Stomach (tissue), 9 donors: ENCODE data around the gene AMTN. TPM values are rescaled to one million over a fixed set of nuclear protein-coding genes. Genes with fewer than 3 reads are reported as not detected.

Source experiments
- DNase-seq, 2 donors: peaks; one replicate each; pipeline versions ENCODE4 v3.0.0 to v3.0.0-alpha.2; 2013 to 2019
- H3K27ac ChIP-seq, 5 donors: fragments of 200-600 bp in 4 of 5; sonication (generic) in 4 of 5; one replicate each; pipeline ENCODE4 v1.5.1; 2013 to 2019; ENCODE audit warnings: mild to moderate bottlenecking in 1 of 5, moderate library complexity in 1 of 5
- H3K27me3 ChIP-seq, 3 donors: fragments of 200-600 bp; sonication (generic); one replicate each; pipeline ENCODE4 v1.5.1; 2017 to 2019; ENCODE audit warnings: mixed run types in 1 of 3
- H3K36me3 ChIP-seq, 4 donors: fragments of 200-600 bp; sonication (generic); 1 replicate in 3 of 4; 2 replicates in 1 of 4; pipeline ENCODE4 v1.5.1; 2016 to 2019
- H3K4me1 ChIP-seq, 4 donors: fragments of 200-600 bp; sonication (generic); one replicate each; pipeline ENCODE4 v1.5.1; 2016 to 2019
- H3K4me3 ChIP-seq, 4 donors: fragments of 200-600 bp; sonication (generic) in 3 of 4; one replicate each; pipeline ENCODE4 v1.5.1; 2016 to 2019; ENCODE audit warnings: mild to moderate bottlenecking in 1 of 4
- H3K9me3 ChIP-seq, 4 donors: fragments of 200-600 bp; sonication (generic); one replicate each; pipeline ENCODE4 v1.5.1; 2016 to 2019
- EP300 ChIP-seq: sonication (generic); formaldehyde crosslinking; IDR thresholded peaks from one replicate; pipeline ENCODE4 v1.6.1; 2017; ENCODE audit warnings: antibody characterized with exemption
- POLR2A ChIP-seq, 4 donors: fragments of 450-650 bp; IDR thresholded peaks; one replicate each; pipeline ENCODE4 v1.6.1; 2016; ENCODE audit warnings: antibody characterized with exemption in 4 of 4, control low read depth in 2 of 4, mild to moderate bottlenecking in 1 of 4, moderate library complexity in 1 of 4
- POLR2AphosphoS5 ChIP-seq, 3 donors: sonication (generic); formaldehyde crosslinking; IDR thresholded peaks; one replicate each; pipeline ENCODE4 v1.6.1; 2016; ENCODE audit warnings: antibody characterized with exemption in 3 of 3
- WGBS, 5 donors: extraction: QIAGEN DNeasy Blood & Tissue Kit in 3 of 5; methylation state at CpG; one replicate each; pipeline versions ENCODE4 v1.1.5 to v1.1.7; 2013 to 2018; 5-methylcytosine and 5-hydroxymethylcytosine counted together
- intact Hi-C: fragments of 100-400 bp; cut with DNase I; formaldehyde crosslinking; loops from one replicate; pipeline ENCODE4 v1.15.1; 2023; ENCODE audit warnings: low total_unique reads
- polyA plus RNA-seq, 3 donors: library from polyadenylated mRNA; stranded (reverse); fragments of 200-250 nt; gene quantifications; one replicate each; pipeline ENCODE4 v1.2.3, GENCODE V29; 2013
- total RNA-seq, 5 donors: library from RNA; depleted of rRNA; stranded (reverse); fragments of >200 nt; gene quantifications; one replicate each; pipeline versions ENCODE4 v1.1.0 to v1.2.3, GENCODE V29; 2014 to 2016
- TF ChIP-seq, protein P1 (sequence below), 7 experiments: fragments of 450-650 bp in 4 of 7; fragments of 200-600 bp in 3 of 7; sonication (generic) in 3 of 7; IDR thresholded peaks; one replicate each; pipeline ENCODE4 v1.5.1; 2016 to 2019; ENCODE audit warnings: antibody characterized with exemption in 7 of 7, control low read depth in 2 of 7, mild to moderate bottlenecking in 1 of 7
- donor health status: healthy with polysubstance abuse.
- donor health status: Bipolar disorder and iron deficiency.
- donor health status: healthy.

AMTN gene
- total and polyA plus RNA-seq, 8 donors = 0.23 TPM; not detected in 7

DNA sequence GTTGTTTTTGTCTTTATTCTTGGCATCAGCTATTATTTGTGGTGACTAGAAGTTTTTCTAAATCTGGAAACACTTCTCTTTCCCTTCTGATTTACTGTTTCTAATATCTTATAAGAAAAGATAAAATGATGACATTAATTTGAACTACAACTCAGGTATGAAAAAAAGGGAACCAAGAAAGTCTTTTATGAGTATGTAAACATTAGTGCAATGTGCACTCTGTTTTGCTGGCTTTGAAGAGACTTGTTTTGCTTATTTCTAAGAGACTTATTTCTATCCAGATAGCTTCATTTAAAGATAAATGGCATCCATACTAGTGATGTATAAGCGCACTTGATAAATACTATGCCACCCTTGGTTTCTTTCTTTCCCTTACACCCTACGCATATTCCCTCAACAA lies 63.6 kb downstream of the AMTN start:
- Histone ChIP-seq H3K36me3 (no peaks in the 10 kb centered on the region), H3K9me3 (no peaks in the 10 kb centered on the region), H3K27ac (no peak overlapping the region), H3K4me3 (no peak overlapping the region), H3K27me3 (no peaks in the 10 kb centered on the region), H3K4me1 (no peaks in the 10 kb centered on the region)
- no peak for DNase-seq
- intact Hi-C loops = no loop called here
- TF ChIP-seq POLR2AphosphoS5 (IDR thresholded peaks at IDR 0.05) (no peak), EP300 (no peak), POLR2A (IDR thresholded peaks at IDR 0.05) (no peak)
- TF ChIP-seq, protein P1, sequence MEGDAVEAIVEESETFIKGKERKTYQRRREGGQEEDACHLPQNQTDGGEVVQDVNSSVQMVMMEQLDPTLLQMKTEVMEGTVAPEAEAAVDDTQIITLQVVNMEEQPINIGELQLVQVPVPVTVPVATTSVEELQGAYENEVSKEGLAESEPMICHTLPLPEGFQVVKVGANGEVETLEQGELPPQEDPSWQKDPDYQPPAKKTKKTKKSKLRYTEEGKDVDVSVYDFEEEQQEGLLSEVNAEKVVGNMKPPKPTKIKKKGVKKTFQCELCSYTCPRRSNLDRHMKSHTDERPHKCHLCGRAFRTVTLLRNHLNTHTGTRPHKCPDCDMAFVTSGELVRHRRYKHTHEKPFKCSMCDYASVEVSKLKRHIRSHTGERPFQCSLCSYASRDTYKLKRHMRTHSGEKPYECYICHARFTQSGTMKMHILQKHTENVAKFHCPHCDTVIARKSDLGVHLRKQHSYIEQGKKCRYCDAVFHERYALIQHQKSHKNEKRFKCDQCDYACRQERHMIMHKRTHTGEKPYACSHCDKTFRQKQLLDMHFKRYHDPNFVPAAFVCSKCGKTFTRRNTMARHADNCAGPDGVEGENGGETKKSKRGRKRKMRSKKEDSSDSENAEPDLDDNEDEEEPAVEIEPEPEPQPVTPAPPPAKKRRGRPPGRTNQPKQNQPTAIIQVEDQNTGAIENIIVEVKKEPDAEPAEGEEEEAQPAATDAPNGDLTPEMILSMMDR (IDR thresholded peaks at IDR 0.05) = no peak
- 69 to 97% (median 92%) methylated on average over 2 of the region's 2 CpGs for WGBS, 5 donors

Other genes with a start within 250 kb of the AMTN start
- not detected for gene CABS1, start 183.6 kb upstream of the AMTN start, total RNA-seq
- gene CABS1, start 183.6 kb upstream of the AMTN start, polyA plus RNA-seq = not detected
- gene SMR3A, start 157.8 kb upstream of the AMTN start, total RNA-seq = not detected
- gene SMR3A, start 157.8 kb upstream of the AMTN start, polyA plus RNA-seq = not detected
- gene SMR3B, start 135.4 kb upstream of the AMTN start, total RNA-seq = not detected
- not detected for gene SMR3B, start 135.4 kb upstream of the AMTN start, polyA plus RNA-seq
- not detected for gene OPRPN, start 120.6 kb upstream of the AMTN start, total RNA-seq
- gene OPRPN, start 120.6 kb upstream of the AMTN start, polyA plus RNA-seq = not detected
- not detected for gene MUC7, start 46.4 kb upstream of the AMTN start, total RNA-seq
- gene MUC7, start 46.4 kb upstream of the AMTN start, polyA plus RNA-seq = not detected
- not detected for gene AMBN, start 73.7 kb downstream of the AMTN start, total RNA-seq
- not detected for gene AMBN, start 73.7 kb downstream of the AMTN start, polyA plus RNA-seq
- 1 to 10 TPM in 1 of 5 donors, under 1 TPM in 2, not detected in 2; 0.14 to 1.7 (median 0.45) TPM for gene ENAM, start 110.2 kb downstream of the AMTN start, total RNA-seq
- under 1 TPM; 0.20 to 0.92 (median 0.44) TPM for gene ENAM, start 110.2 kb downstream of the AMTN start, polyA plus RNA-seq
- 100 to 1,000 TPM in 1 of 5 donors, 10 to 100 TPM in 3, 1 to 10 TPM in 1; 5.5 to 284 (median 25.0) TPM for gene JCHAIN, start 147.9 kb downstream of the AMTN start, total RNA-seq
- gene JCHAIN, start 147.9 kb downstream of the AMTN start, polyA plus RNA-seq = 100 to 1,000 TPM in 2 of 3 donors, 10 to 100 TPM in 1; 49.4 to 167 (median 136) TPM
- gene UTP3, start 170.0 kb downstream of the AMTN start, total RNA-seq = 10 to 100 TPM; 11.3 to 22.2 (median 17.5) TPM
- gene UTP3, start 170.0 kb downstream of the AMTN start, polyA plus RNA-seq = 10 to 100 TPM; 16.3 to 20.7 (median 19.5) TPM
- 100 to 1,000 TPM in 2 of 5 donors, 10 to 100 TPM in 3; 39.7 to 120 (median 94.5) TPM for gene RUFY3, start 203.4 kb downstream of the AMTN start, total RNA-seq
- gene RUFY3, start 203.4 kb downstream of the AMTN start, polyA plus RNA-seq = 10 to 100 TPM; 13.2 to 20.4 (median 14.4) TPM